Hepatocyte (in vitro differentiated cells): ENCODE data around the gene MBNL1. TPM values are rescaled to one million over a fixed set of nuclear protein-coding genes. Genes with fewer than 3 reads are reported as not detected.

ENCODE experiments used
- DNase-seq: peaks from one replicate; pipeline ENCODE4 v3.0.0-alpha.2; 2016; ENCODE audit warnings: low spot score
- H2AFZ ChIP-seq: fragments of 200-600 bp; sonication (generic); 2 replicates; pipeline ENCODE4 v1.6.0; 2016; ENCODE audit warnings: antibody characterized with exemption, mild to moderate bottlenecking
- H3K27ac ChIP-seq: fragments of 200-600 bp; sonication (generic); 2 replicates; pipeline ENCODE4 v1.5.1; 2016; ENCODE audit warnings: mild to moderate bottlenecking
- H3K27me3 ChIP-seq: fragments of 200-600 bp; sonication (generic); 2 replicates; pipeline ENCODE4 v1.6.1; 2016
- H3K36me3 ChIP-seq: fragments of 200-600 bp; sonication (generic); replicated peaks from 2 replicates; pipeline ENCODE4 v1.5.1; 2016; ENCODE audit warnings: low read depth; ENCODE audit not compliant: insufficient read depth
- H3K4me1 ChIP-seq: fragments of 200-600 bp; sonication (generic); 2 replicates; pipeline ENCODE4 v1.5.1; 2016; ENCODE audit warnings: mild to moderate bottlenecking, moderate library complexity; ENCODE audit not compliant: insufficient read depth
- H3K4me2 ChIP-seq: fragments of 200-600 bp; sonication (generic); 2 replicates; pipeline ENCODE4 v1.6.0; 2016
- H3K4me3 ChIP-seq: fragments of 200-600 bp; sonication (generic); 2 replicates; pipeline ENCODE4 v1.5.1; 2016; ENCODE audit warnings: mild to moderate bottlenecking
- H3K79me2 ChIP-seq: fragments of 200-600 bp; sonication (generic); 2 replicates; pipeline ENCODE4 v1.6.0; 2017; ENCODE audit warnings: mild to moderate bottlenecking
- H3K9me2 ChIP-seq: fragments of 200-600 bp; sonication (generic); replicated peaks from 2 replicates; pipeline ENCODE4 v1.6.0; 2017; ENCODE audit warnings: mild to moderate bottlenecking; ENCODE audit not compliant: insufficient read depth
- H3K9me3 ChIP-seq: fragments of 200-600 bp; sonication (generic); 2 replicates; pipeline ENCODE4 v1.5.1; 2016; ENCODE audit warnings: low read depth, mild to moderate bottlenecking
- H4K20me1 ChIP-seq: fragments of 200-600 bp; sonication (generic); 2 replicates; pipeline ENCODE4 v1.6.0; 2016; ENCODE audit warnings: mild to moderate bottlenecking; ENCODE audit not compliant: insufficient read depth, poor library complexity, severe bottlenecking
- EZH2 ChIP-seq: fragments of 200-600 bp; sonication (generic); IDR thresholded peaks from 2 replicates; pipeline ENCODE4 v1.6.1; 2016; ENCODE audit warnings: antibody characterized with exemption, mild to moderate bottlenecking, borderline replicate concordance
- EZH2phosphoT487 ChIP-seq: fragments of 200-600 bp; sonication (generic); IDR thresholded peaks from one replicate; pipeline ENCODE4 v1.6.1; 2018; ENCODE audit warnings: antibody characterized with exemption, mild to moderate bottlenecking, low read depth, moderate library complexity; ENCODE audit not compliant: unreplicated experiment, severe bottlenecking
- WGBS: methylation state at CpG from one replicate; pipeline ENCODE4 v1.1.6; 2016; ENCODE audit warnings: low lambda C conversion rate; ENCODE audit errors: missing lambda C conversion rate; 5-methylcytosine and 5-hydroxymethylcytosine counted together
- polyA plus RNA-seq: library from polyadenylated mRNA; unstranded; fragments of >200 nt; fragmentation: Nextera tagmentation; extraction: Ambion mirVana; gene quantifications from 2 replicates; pipeline ENCODE4 v1.2.1, GENCODE V29; 2016
- total RNA-seq: library from RNA; depleted of rRNA; stranded (reverse); fragments of >200 nt; gene quantifications from 2 replicates; pipeline ENCODE4 v1.2.3, GENCODE V29; 2014
- TF ChIP-seq, protein P1 (sequence below): fragments of 200-600 bp; sonication (generic); IDR thresholded peaks from 2 replicates; pipeline ENCODE4 v1.5.1; 2016; ENCODE audit warnings: antibody characterized with exemption, mild to moderate bottlenecking; ENCODE audit not compliant: poor library complexity

The MBNL1 gene
- total and polyA plus RNA-seq, 2 experiments from 2014 or later, result 20.5 to 104 TPM

DNA sequence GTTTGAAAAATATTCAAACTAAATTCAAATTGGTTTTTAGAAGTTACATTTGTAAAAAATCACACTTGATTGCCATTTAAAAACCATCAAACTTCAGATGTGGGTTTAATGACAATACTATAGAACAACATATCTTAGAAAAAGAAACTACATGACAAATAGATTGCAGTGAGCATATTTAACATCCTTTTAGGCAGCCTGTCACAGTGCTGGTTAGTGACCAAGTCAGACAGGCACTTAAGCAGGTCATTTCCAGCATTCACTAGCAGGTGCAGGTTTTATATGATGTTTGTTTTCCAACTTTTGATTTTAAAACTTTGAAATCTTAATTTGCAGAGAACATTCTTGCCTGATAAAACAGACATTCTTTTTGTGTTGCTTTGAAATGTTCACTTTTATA lies 115.7 kb downstream of the MBNL1 start:
- Histone ChIP-seq H3K4me1 (peaks cover 21% of the 10 kb centered on the region), H4K20me1 (peaks cover 12% of the 10 kb centered on the region), H3K27ac (no peak overlapping the region), H3K36me3 (no peaks in the 10 kb centered on the region), H3K79me2 (peaks cover 100% of the 10 kb centered on the region), H3K9me2 (no peaks in the 10 kb centered on the region), H2AFZ (no peak overlapping the region), H3K27me3 (no peaks in the 10 kb centered on the region), H3K4me2 (no peak overlapping the region), H3K9me3 (no peaks in the 10 kb centered on the region), H3K4me3 (no peak overlapping the region)
- TF ChIP-seq EZH2, result no peak
- TF ChIP-seq, protein P1, sequence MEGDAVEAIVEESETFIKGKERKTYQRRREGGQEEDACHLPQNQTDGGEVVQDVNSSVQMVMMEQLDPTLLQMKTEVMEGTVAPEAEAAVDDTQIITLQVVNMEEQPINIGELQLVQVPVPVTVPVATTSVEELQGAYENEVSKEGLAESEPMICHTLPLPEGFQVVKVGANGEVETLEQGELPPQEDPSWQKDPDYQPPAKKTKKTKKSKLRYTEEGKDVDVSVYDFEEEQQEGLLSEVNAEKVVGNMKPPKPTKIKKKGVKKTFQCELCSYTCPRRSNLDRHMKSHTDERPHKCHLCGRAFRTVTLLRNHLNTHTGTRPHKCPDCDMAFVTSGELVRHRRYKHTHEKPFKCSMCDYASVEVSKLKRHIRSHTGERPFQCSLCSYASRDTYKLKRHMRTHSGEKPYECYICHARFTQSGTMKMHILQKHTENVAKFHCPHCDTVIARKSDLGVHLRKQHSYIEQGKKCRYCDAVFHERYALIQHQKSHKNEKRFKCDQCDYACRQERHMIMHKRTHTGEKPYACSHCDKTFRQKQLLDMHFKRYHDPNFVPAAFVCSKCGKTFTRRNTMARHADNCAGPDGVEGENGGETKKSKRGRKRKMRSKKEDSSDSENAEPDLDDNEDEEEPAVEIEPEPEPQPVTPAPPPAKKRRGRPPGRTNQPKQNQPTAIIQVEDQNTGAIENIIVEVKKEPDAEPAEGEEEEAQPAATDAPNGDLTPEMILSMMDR, result no peak
- DNase-seq, result no peak

DNA sequence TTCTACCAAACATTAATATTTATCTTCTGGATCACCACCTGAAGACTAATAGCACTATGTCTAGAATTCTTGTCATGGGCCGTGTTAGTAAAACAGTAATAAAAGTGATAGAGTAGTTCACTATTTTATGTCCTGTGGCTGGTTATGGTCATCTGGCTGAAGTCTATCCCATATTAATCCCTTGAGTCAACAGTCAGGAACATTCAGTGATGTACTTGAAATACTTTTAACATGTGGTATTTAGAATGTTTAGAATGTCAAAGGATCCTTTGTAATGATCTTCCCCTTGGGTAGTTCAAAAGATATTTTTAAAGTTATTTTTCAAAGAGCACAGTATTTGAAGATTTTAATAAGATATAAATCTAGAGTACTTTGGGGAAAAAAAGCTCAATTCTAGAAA lies 117.0 kb downstream of the MBNL1 start:
- Histone ChIP-seq H3K36me3 (no peaks in the 10 kb centered on the region), H4K20me1 (peaks cover 15% of the 10 kb centered on the region), H2AFZ (no peak overlapping the region), H3K9me3 (no peaks in the 10 kb centered on the region), H3K4me1 (peaks cover 21% of the 10 kb centered on the region), H3K79me2 (peaks cover 99% of the 10 kb centered on the region), H3K27me3 (no peaks in the 10 kb centered on the region), H3K4me2 (no peak overlapping the region), H3K9me2 (no peaks in the 10 kb centered on the region), H3K27ac (peak overlapping the region; percentile 7), H3K4me3 (no peak overlapping the region)
- 43% methylated on average over 1 of the region's 1 CpG for WGBS
- no peak for DNase-seq
- TF ChIP-seq EZH2phosphoT487 (no peak), EZH2 (no peak)
- TF ChIP-seq, protein P1, result no peak

DNA sequence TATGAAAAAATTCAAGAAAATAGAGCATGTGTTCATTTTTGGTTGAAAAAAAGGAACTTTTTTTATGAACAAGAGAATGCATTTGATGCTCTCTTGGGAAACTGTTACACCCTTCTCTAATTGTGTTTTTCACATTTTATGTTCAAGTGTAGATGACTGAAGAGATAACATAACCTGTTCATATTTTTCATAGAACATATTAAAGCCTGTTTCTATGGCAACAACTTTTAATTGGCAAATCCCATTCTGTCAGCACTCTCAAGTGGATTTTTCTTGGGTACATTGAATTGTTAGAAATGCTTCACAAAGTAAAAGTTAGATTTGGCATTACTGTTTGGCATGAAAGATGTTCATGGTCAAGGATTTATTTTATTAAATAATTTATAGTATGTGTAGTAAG lies 117.5 kb downstream of the MBNL1 start:
- no peak overlapping the region for H2AFZ ChIP-seq
- H3K4me2 ChIP-seq, result no peak overlapping the region
- TF ChIP-seq, protein P1, result no peak
- no peak for TF ChIP-seq EZH2
- no peak for TF ChIP-seq EZH2phosphoT487
- peak overlapping the region; percentile 7 for H3K27ac ChIP-seq
- H3K4me1 ChIP-seq, result peaks cover 21% of the 10 kb centered on the region
- peaks cover 18% of the 10 kb centered on the region for H4K20me1 ChIP-seq
- H3K4me3 ChIP-seq, result no peak overlapping the region
- no peaks in the 10 kb centered on the region for H3K36me3 ChIP-seq
- no peaks in the 10 kb centered on the region for H3K9me2 ChIP-seq
- DNase-seq, result no peak
- no peaks in the 10 kb centered on the region for H3K27me3 ChIP-seq
- H3K9me3 ChIP-seq, result no peaks in the 10 kb centered on the region
- peaks cover 99% of the 10 kb centered on the region for H3K79me2 ChIP-seq

DNA sequence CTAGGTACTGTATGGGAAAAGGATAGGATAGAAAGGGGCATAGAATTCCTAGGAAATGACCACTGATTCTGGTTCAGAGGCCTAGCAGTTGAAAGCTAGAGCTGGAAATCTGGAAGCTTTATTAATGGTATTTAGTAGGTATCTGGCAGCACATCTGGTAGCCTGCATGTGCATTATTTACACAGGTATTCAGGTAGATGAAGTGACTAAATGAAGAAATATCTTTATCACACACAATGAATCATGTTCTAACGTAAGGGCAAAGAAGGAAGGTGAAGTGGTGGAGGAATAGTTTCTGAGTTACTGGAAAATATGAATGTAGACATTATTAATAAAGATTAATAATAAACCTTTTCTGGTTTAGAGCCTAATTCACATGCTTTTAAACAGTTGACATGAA lies 119.9 kb downstream of the MBNL1 start:
- H3K27ac ChIP-seq, result no peak overlapping the region
- TF ChIP-seq, protein P1, result no peak
- TF ChIP-seq EZH2, result no peak
- no peak for TF ChIP-seq EZH2phosphoT487

More for the DNA sequence above, 119.9 kb downstream of the MBNL1 start:
- Histone ChIP-seq H3K4me1 (peaks cover 30% of the 10 kb centered on the region), H3K9me3 (no peaks in the 10 kb centered on the region), H3K79me2 (peaks cover 99% of the 10 kb centered on the region), H3K36me3 (no peaks in the 10 kb centered on the region), H3K27me3 (no peaks in the 10 kb centered on the region), H4K20me1 (peaks cover 22% of the 10 kb centered on the region), H3K9me2 (no peaks in the 10 kb centered on the region), H3K4me2 (no peak overlapping the region), H2AFZ (no peak overlapping the region), H3K4me3 (no peak overlapping the region)
- no peak for DNase-seq
- WGBS, result 77% methylated on average over 1 of the region's 1 CpG
